ENCODE results near the gene YY1AP1.
"Not testable (repeated sequence)": the region's sequence is repeated elsewhere in the genome, so short reads cannot be mapped to it uniquely, and the experiment has no call there.

Gene YY1AP1

GRCh38 chr1:155694167-155694566, 5.6 kb upstream of the YY1AP1 start:
- DNase-seq, result no peak

GRCh38 chr1:155691992-155692528, 3.5 kb upstream of the YY1AP1 start:
- DNase-seq, result peak; percentile 78

- not testable (repeated sequence) for DNase-seq
Measured at GRCh38 chr1:155689081-155689607, 570 bp upstream of the YY1AP1 start, which contains the start of gene DAP3. Gene DAP3, plus strand, starts transcription at chr1:155689091. Its CDS starts 20,689 bp downstream, at chr1:155709780.

- not testable (repeated sequence) for DNase-seq
Measured at GRCh38 chr1:155687705-155688323, 760 bp downstream of the YY1AP1 start.

DNA sequence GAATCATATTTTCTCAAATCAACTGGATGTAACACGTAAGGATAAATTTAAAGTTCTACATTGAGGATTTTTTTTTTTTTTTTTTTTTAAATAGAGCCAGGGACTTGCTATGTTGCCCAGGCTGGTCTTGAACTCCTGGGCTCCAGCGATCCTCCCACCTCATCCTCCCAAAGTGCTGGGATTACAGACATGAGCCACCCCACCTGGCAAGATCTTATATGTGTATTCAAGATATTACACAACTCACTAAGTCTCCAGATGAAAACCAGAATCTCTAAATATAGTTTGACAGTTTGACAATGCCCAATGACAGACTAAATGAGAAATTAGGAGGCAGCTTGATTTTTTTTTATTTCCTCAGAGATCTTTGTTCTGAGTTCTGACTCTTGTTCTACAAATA, 6.8 kb downstream of the YY1AP1 start:
- no peak for DNase-seq

DNA sequence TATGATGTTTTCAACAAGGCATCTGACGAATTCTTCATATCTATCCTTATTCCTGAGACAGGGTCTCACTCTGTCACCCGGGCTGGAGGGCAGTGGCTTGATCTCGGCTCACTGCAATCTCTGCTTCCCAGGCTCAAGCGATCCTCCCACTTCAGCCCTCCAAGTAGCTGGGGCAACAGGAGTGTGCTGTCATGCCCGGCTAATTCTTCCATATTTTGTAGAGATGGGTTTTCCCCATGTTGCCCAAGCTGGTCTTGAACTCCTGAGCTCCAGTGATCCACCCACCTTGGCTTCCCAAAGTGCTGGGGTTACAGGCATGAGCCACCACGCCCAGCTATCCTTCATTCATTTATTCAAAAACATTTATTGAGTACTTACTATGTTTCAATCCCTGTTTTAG, 8.0 kb downstream of the YY1AP1 start:
- DNase-seq, result no peak

DNA sequence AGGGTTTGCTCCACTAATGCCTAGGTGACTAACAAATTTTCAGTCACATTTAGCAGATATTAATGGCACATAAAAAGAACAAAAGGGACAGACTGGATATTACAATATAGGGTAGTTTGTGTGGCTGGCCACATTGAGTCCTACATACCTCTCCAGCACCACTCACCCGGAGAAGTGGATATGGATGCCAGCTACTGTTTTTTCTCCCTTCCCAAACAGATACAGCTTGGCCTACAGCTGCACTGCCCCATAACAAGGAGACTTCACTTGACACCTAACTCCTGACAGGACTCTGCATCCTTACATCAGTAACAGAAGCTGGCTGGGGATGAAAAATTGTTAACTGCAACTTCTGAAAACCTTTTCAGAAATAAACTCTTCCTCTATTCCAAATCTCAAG, 9.6 kb downstream of the YY1AP1 start:
- not testable (repeated sequence) for DNase-seq

GRCh38 chr1:155678027-155678426, 10.5 kb downstream of the YY1AP1 start:
- DNase-seq, result no peak

DNA sequence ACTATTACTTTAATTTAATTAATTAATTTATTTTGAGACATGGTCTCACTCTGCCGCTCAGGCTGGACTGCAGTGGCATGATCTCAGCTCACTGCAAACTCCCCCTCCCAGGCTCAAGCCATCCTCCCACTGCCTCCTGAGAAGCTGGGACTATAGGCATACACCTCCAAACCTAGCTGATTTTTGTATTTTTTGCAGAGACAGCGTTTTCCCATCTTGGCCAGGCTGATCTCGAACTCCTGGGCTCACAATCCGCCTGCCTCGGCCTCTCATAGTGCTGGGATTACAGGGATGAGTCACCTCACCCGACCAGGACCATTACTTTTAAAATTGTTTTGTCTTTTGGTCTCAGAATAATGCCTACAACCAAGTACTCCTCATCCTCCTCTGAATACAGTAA, 15.6 kb downstream of the YY1AP1 start:
- no peak for DNase-seq

DNA sequence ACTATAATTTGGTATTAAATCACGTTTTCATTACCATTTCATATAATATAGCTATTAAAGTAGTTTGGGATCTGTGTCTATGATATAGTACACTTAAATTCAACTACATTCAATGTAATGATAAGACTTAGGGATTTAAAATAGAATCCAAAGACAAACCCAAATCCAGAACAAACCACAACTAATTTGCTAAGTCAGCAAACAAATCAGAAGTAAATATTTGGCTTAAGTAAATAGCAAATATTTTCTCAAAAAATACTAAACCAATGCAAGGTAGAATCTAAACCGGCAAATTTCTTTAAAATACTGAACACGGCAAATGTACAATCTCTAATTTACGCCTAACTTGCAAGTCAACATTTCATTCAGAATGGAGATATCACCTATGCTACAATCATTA, 16.8 kb downstream of the YY1AP1 start:
- no peak for DNase-seq

DNA sequence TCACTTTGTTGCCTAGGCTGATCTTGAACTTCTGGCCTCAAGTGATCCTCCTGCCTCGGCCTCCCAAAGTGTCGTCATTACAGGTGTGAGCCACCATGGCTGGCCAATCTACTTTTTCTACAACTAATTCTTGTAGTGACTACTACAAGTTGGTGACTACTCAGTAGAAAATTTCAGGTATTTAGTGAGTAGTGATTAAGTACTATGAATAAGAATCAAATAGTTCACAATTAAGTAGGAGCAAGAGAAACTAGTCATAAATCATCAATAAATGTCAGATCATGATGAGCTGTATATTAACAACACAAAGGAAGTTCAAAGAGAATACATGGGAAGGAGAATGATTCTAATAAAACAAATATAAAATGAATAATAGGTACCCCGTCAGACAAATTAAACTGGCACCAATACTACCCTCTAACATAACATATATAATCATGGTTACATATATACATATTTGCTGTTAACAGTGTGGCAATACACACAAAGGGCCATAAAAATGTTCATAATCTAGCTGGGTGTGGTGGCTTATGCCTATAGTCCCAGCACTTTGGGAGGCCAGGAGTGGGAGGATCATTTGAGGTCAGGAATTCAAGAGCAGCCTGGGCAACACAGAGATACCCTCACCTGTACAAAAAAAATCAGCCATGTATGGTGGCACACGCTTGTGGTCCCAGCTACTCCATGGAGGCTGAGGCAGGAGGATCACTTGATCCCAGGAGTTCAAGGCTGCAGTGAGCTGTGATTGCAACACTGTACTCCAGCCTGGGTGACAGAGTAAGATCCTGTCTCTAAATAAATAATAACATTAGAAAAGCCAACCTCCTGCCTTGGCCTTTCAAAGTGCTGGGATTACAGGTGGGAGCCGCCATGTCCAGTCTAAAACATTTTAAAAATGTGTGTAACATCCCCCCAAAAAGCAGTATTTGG, 19.1 kb downstream of the YY1AP1 start:
- no peak for DNase-seq

GRCh38 chr1:155661239-155661638, 27.3 kb downstream of the YY1AP1 start:
- DNase-seq, result not testable (repeated sequence)

DNA sequence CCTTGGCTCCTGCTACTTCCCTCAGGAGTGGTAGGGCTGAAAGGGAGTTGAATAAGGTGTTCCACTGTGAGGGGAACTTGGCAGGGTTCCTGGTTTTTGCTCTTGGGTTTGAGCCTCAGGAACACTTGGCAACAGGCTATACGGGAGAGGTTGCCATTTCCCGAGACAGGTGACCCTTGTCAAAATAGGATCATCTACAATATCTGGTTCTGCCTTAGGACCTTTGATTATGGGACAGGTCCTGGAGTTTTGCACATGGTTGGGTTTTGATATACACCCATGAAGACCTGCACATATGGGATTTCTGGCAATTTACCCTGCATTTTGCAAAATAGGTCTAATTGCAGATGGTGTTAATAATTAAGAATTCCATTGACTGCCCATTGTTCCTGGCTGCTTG, 31.1 kb downstream of the YY1AP1 start:
- no peak for DNase-seq

GRCh38 chr1:155652951-155653350, 35.6 kb downstream of the YY1AP1 start:
- no peak for DNase-seq

DNA sequence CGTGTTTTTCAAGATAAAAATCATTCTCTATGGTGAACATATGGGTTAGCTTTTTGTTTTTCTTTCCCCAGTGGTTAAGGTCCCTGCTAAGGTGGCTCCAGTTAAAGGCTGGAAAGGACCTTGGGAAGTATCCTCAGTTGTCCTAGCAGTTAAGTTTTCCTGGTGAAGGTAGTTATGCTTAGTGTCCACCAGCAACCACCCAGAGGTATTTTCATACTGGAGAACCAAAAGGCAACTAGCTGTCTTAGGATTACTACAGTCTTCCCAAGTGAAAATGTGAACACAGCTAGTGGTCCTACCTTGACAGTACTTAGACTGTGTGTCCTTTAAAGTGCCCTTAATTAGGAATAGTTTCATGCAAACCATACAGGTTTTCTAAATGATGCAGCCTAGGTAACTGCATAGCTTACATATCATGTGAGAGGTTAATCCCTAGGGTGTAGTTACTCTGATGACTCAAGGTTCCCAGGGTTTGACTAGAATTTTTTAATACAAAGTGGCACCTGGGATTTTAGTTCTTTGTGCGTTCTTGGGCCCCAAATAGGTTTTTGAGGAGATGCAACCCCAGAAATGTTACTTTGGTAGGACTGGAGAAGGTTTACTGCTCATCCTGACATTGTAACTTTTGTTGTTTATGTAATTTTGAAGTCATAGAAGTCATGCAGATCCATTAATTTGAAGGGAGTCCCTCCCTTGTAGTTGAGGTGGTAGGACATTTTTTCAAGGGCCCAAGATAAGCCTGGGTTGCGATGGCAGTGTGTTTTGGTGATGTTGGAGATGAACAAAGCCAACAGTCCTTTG, 36.5 kb downstream of the YY1AP1 start:
- no peak for DNase-seq

- DNase-seq, result no peak
Measured at GRCh38 chr1:155650231-155650757, 38.3 kb downstream of the YY1AP1 start.

- no peak for DNase-seq
Measured at GRCh38 chr1:155649676-155650075, 38.9 kb downstream of the YY1AP1 start.

DNA sequence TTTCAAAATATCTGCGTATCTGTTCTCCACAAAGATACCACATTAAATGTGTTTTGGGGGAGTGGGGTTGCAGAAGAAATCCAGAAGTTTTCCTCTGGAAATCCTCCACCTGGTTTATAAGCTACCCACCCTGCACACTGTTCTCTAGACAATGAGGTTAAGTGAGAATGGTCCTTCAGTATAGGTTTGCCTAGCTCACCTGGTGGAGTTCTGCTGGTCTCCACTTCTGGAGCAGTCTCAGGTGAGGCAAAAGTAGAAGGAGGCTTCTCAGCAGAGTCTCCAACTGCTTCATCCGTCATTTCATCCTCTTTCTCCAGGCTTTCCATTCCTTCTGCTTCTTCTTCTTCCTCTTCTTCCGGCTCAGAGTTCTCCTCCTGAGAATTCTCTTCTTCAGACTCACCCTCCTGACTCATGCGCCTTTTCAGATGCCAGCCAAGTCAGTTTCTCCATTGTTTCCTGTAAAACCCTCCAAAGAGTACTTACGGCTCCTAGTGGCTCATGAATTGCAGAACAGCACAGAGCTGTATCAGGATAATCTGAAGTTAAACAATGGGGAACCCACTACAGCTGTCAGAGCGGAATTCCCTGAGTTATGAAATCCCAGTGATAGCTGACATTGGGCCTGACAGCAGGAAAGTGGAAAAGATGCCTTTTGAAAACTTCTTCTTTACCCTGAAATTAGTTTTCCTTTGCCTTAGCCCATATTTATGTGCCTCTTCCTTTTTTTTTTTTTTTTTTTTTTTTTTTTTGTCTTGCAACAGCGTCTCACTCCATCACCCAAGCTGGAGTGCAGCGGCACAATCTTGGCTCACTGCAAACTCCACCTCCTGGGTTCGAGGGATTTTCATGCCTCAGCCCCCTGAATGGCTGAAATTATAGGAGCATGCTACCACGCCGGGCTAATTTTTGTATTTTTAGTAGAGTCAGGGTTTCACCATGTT, 40.1 kb downstream of the YY1AP1 start:
- DNase-seq, result peak; percentile 51

DNA sequence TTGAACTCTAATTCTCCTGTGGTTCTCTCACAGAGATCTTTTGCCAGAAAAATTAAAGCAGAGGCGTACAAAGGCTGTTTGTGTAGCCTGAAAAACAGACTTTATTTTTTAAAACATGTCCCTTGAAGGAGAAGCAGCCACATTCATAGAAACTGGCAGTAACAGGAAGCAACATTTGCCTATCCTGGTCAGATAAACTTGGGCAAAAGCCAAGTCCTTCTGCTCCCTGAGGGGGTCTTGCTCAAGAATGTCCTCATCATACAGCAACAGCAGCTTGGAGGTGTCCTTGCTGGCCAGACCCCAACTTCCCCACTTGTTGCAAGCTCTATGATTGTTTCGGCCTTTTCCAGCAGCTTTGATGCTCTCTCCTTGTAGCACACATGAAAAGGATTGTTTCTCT, 42.3 kb downstream of the YY1AP1 start:
- DNase-seq, result no peak

- DNase-seq, result no peak
Measured at GRCh38 chr1:155645648-155646047, 42.9 kb downstream of the YY1AP1 start.

- peak; percentile 70 for DNase-seq
Measured at GRCh38 chr1:155645034-155645598, 43.5 kb downstream of the YY1AP1 start.
